Stimulated activated CD8-positive, alpha-beta memory T cell treated with anti-CD3 and anti-CD28 coated beads, Interleukin-7, amount 100 ng/mL, for 48 hours (primary cell): ENCODE data around the gene HCN4.
"Not testable (repeated sequence)": the region's sequence is repeated elsewhere in the genome, so short reads cannot be mapped to it uniquely, and the experiment has no call there.

ENCODE experiments used
- DNase-seq, 2 donors: peaks; one replicate each; pipeline ENCODE4 v3.0.0-alpha.2; 2020; ENCODE audit warnings: low read depth in 1 of 2; ENCODE audit errors: extremely low read depth in 1 of 2

The HCN4 gene

DNA sequence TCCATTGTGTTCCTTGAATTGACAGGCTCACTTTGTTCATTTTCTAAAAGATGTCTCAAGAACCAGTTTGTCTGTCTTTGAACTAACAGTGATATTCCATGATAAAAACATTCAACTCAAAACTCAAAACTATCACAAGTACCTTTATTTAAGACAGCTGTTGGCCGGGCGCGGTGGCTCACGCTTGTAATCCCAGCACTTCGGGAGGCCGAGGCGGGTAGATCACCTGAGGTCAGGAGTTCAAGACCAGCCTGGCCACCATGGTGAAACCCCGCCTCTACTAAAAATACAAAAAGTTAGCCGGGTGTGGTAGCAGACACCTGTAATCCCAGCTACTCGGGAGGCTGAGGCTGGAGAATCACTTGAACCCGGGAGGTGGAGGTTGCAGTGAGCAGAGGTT lies 68.5 kb downstream of the HCN4 start:
- DNase-seq = not testable (repeated sequence)

DNA sequence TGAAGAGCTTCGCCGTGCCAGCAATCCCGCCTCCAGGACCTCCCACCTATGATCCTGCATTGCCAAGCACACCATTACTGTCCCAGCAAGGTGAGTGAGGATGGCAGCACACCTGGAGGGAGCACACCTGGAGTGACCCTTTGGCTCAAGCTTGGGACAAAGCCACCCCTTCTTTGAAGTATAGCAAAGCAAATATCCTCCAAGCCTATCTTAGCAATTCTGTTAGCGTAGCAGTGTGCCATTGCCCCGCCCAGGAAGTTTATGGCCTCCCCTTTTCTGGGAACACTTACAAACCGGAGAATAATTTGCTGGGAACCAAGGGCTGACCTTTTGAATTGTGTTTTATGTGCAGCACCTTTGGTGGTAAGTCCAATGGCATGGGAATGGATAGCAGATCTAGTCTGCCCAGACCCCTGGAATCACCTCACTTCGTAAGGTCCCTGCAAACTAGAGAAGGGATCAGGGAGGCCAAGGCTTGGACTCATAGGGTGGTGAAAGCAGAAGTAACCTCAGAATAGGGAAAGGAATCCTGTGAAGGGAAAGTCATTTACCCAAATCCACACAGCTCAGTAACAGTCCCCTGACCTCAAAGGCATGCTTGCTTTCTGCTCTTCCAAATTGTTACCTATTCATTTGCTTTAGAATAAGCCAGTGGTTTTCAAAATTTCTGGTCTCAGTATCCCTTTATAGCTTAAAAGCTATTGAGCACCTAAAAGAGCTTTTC lies 70.1 kb downstream of the HCN4 start:
- no peak for DNase-seq

GRCh38 chr15:73296609-73297353 lies 72.0 kb downstream of the HCN4 start:
- DNase-seq = no peak

- no peak for DNase-seq
Measured at GRCh38 chr15:73295630-73296286, 73.0 kb downstream of the HCN4 start.

GRCh38 chr15:73293773-73294172 lies 75.0 kb downstream of the HCN4 start:
- no peak for DNase-seq

DNA sequence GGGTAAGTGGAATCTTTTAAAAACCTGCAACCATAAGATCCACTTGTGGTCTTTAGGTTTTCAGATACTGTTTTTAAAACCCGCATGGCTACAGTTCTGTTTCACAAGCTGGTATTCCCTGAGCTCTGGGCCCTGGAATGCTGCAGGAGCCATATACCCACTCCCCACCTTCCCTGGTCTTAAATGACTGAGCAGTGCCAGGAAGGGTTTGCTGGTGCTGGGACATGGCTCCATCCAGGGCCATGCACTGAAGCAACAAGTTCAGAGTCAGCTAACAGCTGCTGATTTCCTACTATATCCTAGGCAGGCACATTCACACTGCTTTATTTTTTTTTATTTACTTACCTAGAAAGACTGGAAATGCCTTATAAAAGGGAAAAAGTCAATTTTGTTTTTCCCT lies 77.3 kb downstream of the HCN4 start:
- DNase-seq = no peak

- no peak for DNase-seq
Measured at GRCh38 chr15:73287019-73287418, 81.7 kb downstream of the HCN4 start.

DNA sequence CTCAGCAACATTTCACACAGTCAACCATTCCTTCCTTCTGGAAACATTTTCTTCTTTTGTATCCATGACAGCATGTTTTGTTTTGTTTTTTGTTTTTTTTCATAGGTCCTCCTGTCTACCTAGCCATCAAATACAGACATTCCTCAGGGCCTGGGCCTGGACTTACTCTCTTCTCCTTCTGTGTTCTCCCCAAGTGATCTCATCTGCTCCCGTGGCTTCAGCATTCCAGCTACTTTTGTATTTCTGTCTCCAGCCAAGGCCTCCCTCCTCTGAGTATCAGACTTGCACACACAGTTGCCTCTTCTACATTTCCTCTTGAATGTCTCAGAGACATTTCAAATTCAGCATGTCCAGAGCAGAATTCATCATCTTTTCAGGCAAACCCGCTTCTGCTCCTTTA lies 82.4 kb downstream of the HCN4 start:
- DNase-seq = no peak

DNA sequence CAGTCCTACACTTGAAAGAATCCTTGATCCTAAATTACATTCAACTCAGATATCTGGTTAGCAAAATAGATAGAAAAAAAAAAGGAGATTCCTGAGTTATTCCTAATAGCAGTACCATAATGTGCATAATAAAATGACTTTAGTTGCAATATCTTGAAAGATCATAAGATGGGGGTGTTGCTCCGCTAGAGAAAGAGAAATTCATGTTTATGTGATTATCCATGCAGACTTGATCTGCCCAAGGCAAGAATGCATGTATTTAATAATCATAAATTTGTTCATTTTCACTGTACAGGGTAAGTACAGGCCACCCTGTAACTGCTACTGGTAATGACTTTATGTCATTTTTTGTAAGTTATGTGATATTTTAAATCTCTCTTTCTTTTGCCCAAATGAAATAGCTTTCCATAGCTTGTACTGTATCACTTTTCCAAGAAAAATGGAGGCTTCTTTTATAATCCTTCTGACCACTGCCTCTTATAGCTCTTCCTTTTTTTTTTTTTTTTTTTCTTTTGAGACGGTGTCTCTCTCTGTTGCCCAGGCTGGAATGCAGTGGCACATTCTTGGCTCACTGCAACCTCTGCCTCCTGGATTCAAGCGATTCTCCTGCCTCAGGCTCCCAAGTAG lies 84.6 kb downstream of the HCN4 start:
- no peak for DNase-seq

DNA sequence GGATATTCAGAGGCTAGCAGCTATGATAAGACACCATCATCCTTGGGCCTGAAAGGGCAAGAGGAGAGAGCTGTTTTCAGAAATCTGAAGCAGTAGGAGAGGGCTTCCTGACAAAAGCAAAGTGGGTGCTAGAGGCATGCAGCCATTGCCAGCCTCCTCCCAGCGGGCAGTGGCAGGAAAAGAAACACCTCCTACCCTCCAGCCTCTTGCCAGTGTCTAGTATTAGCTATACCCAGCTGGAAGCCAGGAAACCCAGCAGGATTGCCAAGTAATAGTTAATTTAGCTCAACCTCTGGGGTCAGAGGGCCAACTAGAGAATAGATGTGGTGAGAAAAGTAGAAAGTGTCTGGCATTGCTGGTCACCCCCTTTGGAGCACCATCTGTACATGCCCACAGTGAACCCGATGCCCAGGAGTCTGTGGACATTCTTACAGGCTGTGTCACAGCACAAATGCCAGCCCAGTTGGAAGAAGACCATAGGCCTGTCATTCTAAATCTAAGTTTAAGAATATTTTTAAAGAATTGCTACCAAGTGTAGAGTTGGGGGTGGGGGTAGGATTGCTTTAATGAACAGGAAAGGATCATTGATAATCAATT lies 85.3 kb downstream of the HCN4 start:
- no peak for DNase-seq

DNA sequence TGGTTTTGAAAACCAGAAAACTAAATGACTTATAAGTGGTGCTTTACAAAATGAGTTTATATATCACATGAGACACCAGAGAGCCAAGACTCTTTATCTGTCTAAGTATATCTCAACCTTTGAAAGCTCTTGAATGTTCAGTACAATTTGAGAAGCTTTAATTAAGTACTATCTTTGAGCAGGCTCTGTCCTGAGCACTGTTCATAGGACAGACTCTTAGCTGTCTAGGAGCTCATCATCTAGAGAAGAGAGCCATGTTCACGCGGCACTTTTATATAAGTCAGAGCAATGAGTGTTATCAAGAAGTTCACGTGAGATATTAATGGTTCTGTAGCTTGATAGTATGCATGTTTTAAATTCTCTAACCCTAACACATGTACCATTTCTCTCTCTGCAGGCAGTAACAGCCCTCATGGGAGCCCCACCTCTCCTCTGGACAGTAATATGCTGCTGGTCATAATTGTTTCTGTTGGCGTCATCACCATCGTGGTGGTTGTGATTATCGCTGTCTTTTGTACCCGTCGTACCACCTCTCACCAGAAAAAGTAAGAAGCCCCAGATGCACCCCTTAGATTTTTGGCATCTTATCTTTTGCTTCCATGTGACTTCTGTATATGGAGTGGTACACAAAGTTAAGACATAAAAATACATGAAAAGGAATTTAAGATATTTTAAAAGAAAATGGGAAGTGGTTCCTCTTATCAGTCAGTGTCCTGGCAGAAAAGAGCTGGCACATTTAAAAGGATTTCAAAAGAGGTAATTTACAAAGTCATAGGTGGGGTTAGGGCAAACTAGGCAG lies 86.0 kb downstream of the HCN4 start:
- DNase-seq = no peak

DNA sequence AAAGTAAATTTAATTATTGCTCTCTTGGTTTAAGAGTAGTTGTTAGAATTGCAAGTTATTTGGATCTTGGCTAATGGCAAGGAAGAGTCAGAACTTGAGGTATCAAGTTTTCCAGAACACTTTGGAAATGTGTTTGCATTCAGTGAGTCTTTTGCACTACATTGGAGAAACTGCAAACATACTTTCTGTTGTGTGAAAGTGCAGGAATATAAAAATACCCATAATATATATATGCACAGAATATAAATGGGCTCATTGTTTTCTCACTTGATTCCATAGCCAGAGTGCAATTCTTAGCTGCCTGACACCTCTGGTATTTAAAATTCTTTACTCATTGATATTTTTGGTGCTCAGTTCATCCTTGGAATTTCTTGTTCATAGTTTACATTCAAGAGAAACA lies 92.9 kb downstream of the HCN4 start:
- DNase-seq = no peak

DNA sequence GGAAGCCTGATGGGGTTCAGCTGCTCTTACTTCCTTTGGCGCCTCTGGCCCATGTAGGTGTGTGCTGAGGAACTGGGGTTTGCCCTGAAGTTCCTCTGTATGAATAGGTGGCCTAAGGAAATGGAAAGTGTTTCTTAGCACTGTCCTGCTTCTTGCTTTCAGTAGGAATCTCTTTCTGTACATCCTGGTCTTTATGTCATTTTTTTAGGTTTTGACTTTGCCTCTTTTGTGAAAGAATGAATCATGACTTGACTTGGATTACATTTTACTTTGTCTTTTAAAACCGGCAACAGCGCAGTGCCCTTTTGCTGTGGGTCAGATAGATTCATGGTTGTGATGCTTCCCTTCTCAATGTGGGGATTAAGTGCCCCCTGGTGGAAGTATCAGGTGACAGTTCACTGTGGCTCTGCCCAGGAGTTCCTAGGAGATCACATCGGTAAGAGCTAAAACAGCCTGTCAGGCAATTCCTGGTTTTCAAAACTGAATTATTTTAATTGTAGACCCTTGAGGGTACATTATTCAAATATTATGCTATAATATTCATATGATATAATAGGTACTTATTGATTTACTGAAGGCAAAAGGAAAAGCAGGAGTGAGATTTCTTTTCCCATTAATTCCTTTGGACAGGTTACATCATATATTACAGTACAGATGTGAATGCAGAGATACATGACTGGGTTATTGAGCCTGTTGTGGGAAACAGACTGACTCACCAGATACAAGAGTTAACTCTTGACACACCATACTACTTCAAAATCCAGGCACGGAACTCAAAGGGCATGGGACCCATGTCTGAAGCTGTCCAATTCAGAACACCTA lies 95.4 kb downstream of the HCN4 start:
- DNase-seq = peak in 1 of 2 donors; percentile 20

DNA sequence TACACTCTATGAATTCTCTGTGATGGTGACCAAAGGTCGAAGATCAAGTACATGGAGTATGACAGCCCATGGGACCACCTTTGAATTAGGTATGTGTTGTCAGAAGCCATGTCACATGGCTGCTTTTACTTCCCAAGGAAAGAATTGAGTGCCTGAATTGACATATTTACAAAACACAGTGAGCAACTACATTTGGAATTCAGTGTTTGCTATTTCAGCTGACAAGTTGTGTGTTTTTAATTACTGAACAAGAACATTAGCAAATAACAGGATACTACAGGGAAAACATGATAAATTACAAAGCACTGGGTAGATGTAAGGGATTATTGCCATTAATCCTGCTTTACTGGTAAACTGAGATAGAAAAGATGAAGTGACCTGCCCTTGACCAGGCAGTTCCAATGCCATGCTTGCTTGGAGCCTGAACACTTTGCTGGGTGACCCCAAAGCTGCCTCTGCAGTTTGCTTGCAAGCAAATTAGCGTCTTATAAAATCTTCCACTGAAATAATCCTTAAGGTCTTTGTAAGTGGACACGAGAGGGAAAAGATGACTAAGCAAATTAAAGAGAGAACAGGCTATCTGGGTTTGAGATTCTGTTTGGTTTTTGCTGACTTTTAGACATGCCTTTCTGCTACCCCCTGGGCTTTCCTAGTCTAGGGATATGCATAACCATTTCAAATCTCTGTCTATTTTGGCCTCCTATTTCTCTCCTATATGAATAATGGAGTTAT lies 98.2 kb downstream of the HCN4 start:
- no peak for DNase-seq
